HL-60 (cell line): ENCODE measurements around the gene SIN3B.

ENCODE experiments used
- DNase-seq, 2 experiments: peaks; one replicate each; pipeline ENCODE4 v3.0.0-alpha.2; 2010 to 2020; ENCODE audit warnings: low read depth in 1 of 2, low spot score in 1 of 2
- H3K27ac ChIP-seq: fragments of 250-450 bp; sonication (Bioruptor Pico); replicated peaks from 2 replicates; pipeline ENCODE4 v1.5.1; 2020; ENCODE audit warnings: mild to moderate bottlenecking, moderate library complexity
- H3K27me3 ChIP-seq: fragments of 250-450 bp; sonication (Bioruptor Pico); 2 replicates; pipeline ENCODE4 v1.5.1; 2021; ENCODE audit warnings: mild to moderate bottlenecking, moderate library complexity; ENCODE audit not compliant: insufficient read depth, poor library complexity, severe bottlenecking
- H3K4me3 ChIP-seq: replicated peaks from 2 replicates; pipeline ENCODE4 v1.5.1; 2011; ENCODE audit warnings: mild to moderate bottlenecking, control low read depth, low read length; ENCODE audit not compliant: insufficient read depth
- CTCF ChIP-seq: IDR thresholded peaks from one replicate; pipeline ENCODE4 v1.5.1; 2011; ENCODE audit warnings: low read length, control low read depth, inconsistent platforms; ENCODE audit not compliant: insufficient read depth
- GABPA ChIP-seq: IDR thresholded peaks from 2 replicates; pipeline ENCODE4 v1.6.1; 2012; ENCODE audit warnings: low read depth
- POLR2AphosphoS5 ChIP-seq: IDR thresholded peaks from 2 replicates; pipeline ENCODE4 v1.6.1; 2012; ENCODE audit warnings: low read depth
- REST ChIP-seq: IDR thresholded peaks from 2 replicates; pipeline ENCODE4 v1.6.1; 2012; ENCODE audit warnings: low read depth; ENCODE audit not compliant: insufficient replicate concordance
- SPI1 ChIP-seq: IDR thresholded peaks from 2 replicates; pipeline ENCODE4 v1.6.1; 2012; ENCODE audit warnings: low read depth, mild to moderate bottlenecking, borderline replicate concordance

Gene SIN3B

GRCh38 chr19:16788479-16788878, 40.7 kb upstream of the SIN3B start:
- H3K27ac ChIP-seq, result no peak overlapping the region
- TF ChIP-seq REST, result no peak
- TF ChIP-seq POLR2AphosphoS5, result no peak
- TF ChIP-seq SPI1, result no peak
- TF ChIP-seq GABPA, result no peak
- no peak for TF ChIP-seq CTCF
- no peak overlapping the region for H3K4me3 ChIP-seq
- H3K27me3 ChIP-seq, result no peaks in the 10 kb centered on the region
- no peak for DNase-seq

- no peak overlapping the region for H3K4me3 ChIP-seq
- H3K27me3 ChIP-seq, result no peaks in the 10 kb centered on the region
- H3K27ac ChIP-seq, result no peak overlapping the region
- no peak for DNase-seq
- no peak for TF ChIP-seq SPI1
- TF ChIP-seq CTCF, result no peak
- no peak for TF ChIP-seq GABPA
- TF ChIP-seq REST, result no peak
- no peak for TF ChIP-seq POLR2AphosphoS5
Observed at GRCh38 chr19:16789238-16789637, 40.0 kb upstream of the SIN3B start.

- no peak overlapping the region for H3K4me3 ChIP-seq
- no peaks in the 10 kb centered on the region for H3K27me3 ChIP-seq
- H3K27ac ChIP-seq, result no peak overlapping the region
- no peak for TF ChIP-seq CTCF
- TF ChIP-seq REST, result no peak
- no peak for TF ChIP-seq POLR2AphosphoS5
- TF ChIP-seq GABPA, result no peak
- no peak for TF ChIP-seq SPI1
- no peak for DNase-seq
Observed at GRCh38 chr19:16790051-16790450, 39.1 kb upstream of the SIN3B start.
